GM23338 (cell line): Measurements from ENCODE around the gene IL21R. TPM values are rescaled to one million over a fixed set of nuclear protein-coding genes. Genes with fewer than 3 reads are reported as not detected.

Experiments used
- ATAC-seq: fragments of 200-7000 bp; cut with Tn5 transposase; 3 replicates; pipeline ENCODE4 v1.9.1; 2020
- DNase-seq: peaks from one replicate; pipeline ENCODE4 v3.0.0-alpha.2; 2015; ENCODE audit warnings: low spot score
- H2AFZ ChIP-seq: fragments of 200-600 bp; sonication (generic); 2 replicates; pipeline ENCODE4 v1.8.0; 2016; ENCODE audit warnings: antibody characterized with exemption, mild to moderate bottlenecking, moderate library complexity
- H3F3A ChIP-seq: fragments of 200-600 bp; sonication (generic); replicated peaks from 2 replicates; pipeline ENCODE4 v1.8.0; 2017; ENCODE audit warnings: antibody characterized with exemption, mixed run types, low read depth
- H3K27ac ChIP-seq: fragments of 200-600 bp; sonication (generic); 2 replicates; pipeline ENCODE4 v1.6.1; 2016; ENCODE audit warnings: low read depth
- H3K27me3 ChIP-seq: fragments of 200-600 bp; sonication (generic); 2 replicates; pipeline ENCODE4 v1.8.0; 2016; ENCODE audit warnings: mild to moderate bottlenecking, mixed run types, moderate library complexity; ENCODE audit not compliant: insufficient read depth
- H3K36me3 ChIP-seq: fragments of 200-600 bp; sonication (generic); 2 replicates; pipeline ENCODE4 v1.8.0; 2016; ENCODE audit warnings: mild to moderate bottlenecking; ENCODE audit not compliant: insufficient read depth
- H3K4me1 ChIP-seq: fragments of 200-600 bp; sonication (generic); 2 replicates; pipeline ENCODE4 v1.8.0; 2016; ENCODE audit warnings: mild to moderate bottlenecking, moderate library complexity; ENCODE audit not compliant: insufficient read depth
- H3K4me2 ChIP-seq: fragments of 200-600 bp; sonication (generic); 2 replicates; pipeline ENCODE4 v1.7.1; 2017; ENCODE audit warnings: mixed run types
- H3K4me3 ChIP-seq: fragments of 200-600 bp; sonication (generic); 2 replicates; pipeline ENCODE4 v1.6.1; 2016; ENCODE audit warnings: mixed run types
- H3K79me2 ChIP-seq: fragments of 200-600 bp; sonication (generic); replicated peaks from 2 replicates; pipeline ENCODE4 v1.8.0; 2017; ENCODE audit warnings: mild to moderate bottlenecking; ENCODE audit not compliant: insufficient read depth
- H3K9me2 ChIP-seq: fragments of 200-600 bp; sonication (generic); 2 replicates; pipeline ENCODE4 v1.8.0; 2017; ENCODE audit not compliant: insufficient read depth
- H4K20me1 ChIP-seq: fragments of 200-600 bp; sonication (generic); replicated peaks from 2 replicates; pipeline ENCODE4 v1.8.0; 2017; ENCODE audit warnings: mild to moderate bottlenecking; ENCODE audit not compliant: insufficient read depth
- H3K27ac Mint-ChIP-seq: 2 replicates; pipeline ENCODE4 v1.8.0; 2020; ENCODE audit warnings: inconsistent platforms, mild to moderate bottlenecking, moderate library complexity, mixed read lengths
- H3K27me3 Mint-ChIP-seq: 3 replicates; pipeline ENCODE4 v1.8.0; 2022; ENCODE audit warnings: low read depth, mild to moderate bottlenecking, moderate library complexity, mixed read lengths, inconsistent platforms; ENCODE audit not compliant: insufficient read depth, poor library complexity
- H3K36me3 Mint-ChIP-seq: 3 replicates; pipeline ENCODE4 v1.8.0; 2021; ENCODE audit warnings: low read depth, mild to moderate bottlenecking, inconsistent platforms, moderate library complexity, mixed read lengths
- H3K4me1 Mint-ChIP-seq: 3 replicates; pipeline ENCODE4 v1.8.0; 2020; ENCODE audit warnings: mild to moderate bottlenecking, inconsistent platforms, mixed read lengths
- H3K4me3 Mint-ChIP-seq: 3 replicates; pipeline ENCODE4 v1.8.0; 2021; ENCODE audit warnings: moderate library complexity, mild to moderate bottlenecking, inconsistent platforms, mixed read lengths
- H3K9me3 Mint-ChIP-seq: 3 replicates; pipeline ENCODE4 v1.8.0; 2020; ENCODE audit warnings: moderate library complexity, mild to moderate bottlenecking, inconsistent platforms, mixed read lengths
- CREB1 ChIP-seq: fragments of 250-450 bp; sonication (Bioruptor Pico); IDR thresholded peaks from 2 replicates; pipeline ENCODE4 v1.5.0; 2020; ENCODE audit warnings: low read depth, mild to moderate bottlenecking, moderate library complexity
- CTCF ChIP-seq, 2 experiments: fragments of 200-600 bp in 1 of 2; sonication (generic) in 1 of 2; conservative IDR thresholded peaks; 2 replicates each; pipeline versions ENCODE4 v1.5.1 to v1.6.1; 2016 to 2017; ENCODE audit warnings: antibody characterized with exemption in 2 of 2, low read depth in 2 of 2, mild to moderate bottlenecking in 2 of 2, moderate library complexity in 1 of 2
- ETS1 ChIP-seq: IDR thresholded peaks from 2 replicates; pipeline ENCODE4 v1.6.1; 2016; ENCODE audit warnings: antibody characterized with exemption
- EZH2 ChIP-seq: fragments of 200-600 bp; sonication (generic); IDR thresholded peaks from one replicate; pipeline ENCODE4 v1.8.0; 2017; ENCODE audit warnings: antibody characterized with exemption, mild to moderate bottlenecking, low read depth; ENCODE audit not compliant: unreplicated experiment
- EZH2phosphoT487 ChIP-seq: fragments of 200-600 bp; sonication (generic); IDR thresholded peaks from one replicate; pipeline ENCODE4 v1.8.1; 2018; ENCODE audit warnings: antibody characterized with exemption; ENCODE audit not compliant: unreplicated experiment
- JUNB ChIP-seq: IDR thresholded peaks from one replicate; pipeline ENCODE4 v1.6.1; 2016; ENCODE audit warnings: antibody characterized with exemption; ENCODE audit not compliant: unreplicated experiment
- NANOG ChIP-seq: IDR thresholded peaks from 2 replicates; pipeline ENCODE4 v1.6.1; 2016; ENCODE audit warnings: antibody characterized with exemption, borderline replicate concordance
- POLR2AphosphoS5 ChIP-seq: IDR thresholded peaks from 2 replicates; pipeline ENCODE4 v1.6.1; 2016; ENCODE audit warnings: antibody characterized with exemption, low read depth
- STAT1 ChIP-seq: IDR thresholded peaks from one replicate; pipeline ENCODE4 v1.6.1; 2016; ENCODE audit warnings: antibody characterized with exemption; ENCODE audit not compliant: unreplicated experiment
- ZNF114 ChIP-seq: fragments of 250-450 bp; sonication (Bioruptor Pico); IDR thresholded peaks from 2 replicates; pipeline ENCODE4 v1.5.0; 2020; ENCODE audit warnings: mild to moderate bottlenecking, moderate library complexity
- ZNF331 ChIP-seq: fragments of 250-450 bp; sonication (Bioruptor Pico); IDR thresholded peaks from 2 replicates; pipeline ENCODE4 v1.5.0; 2020; ENCODE audit warnings: low read depth, mild to moderate bottlenecking, moderate library complexity
- polyA plus RNA-seq: library from polyadenylated mRNA; unstranded; fragments of >200 nt; fragmentation: Nextera tagmentation; extraction: Ambion mirVana; gene quantifications from 2 replicates; pipeline ENCODE4 v1.2.1, GENCODE V29; 2016
- total RNA-seq: library from RNA; depleted of rRNA; stranded (reverse); fragments of >200 nt; shearing (Covaris generic); gene quantifications from 2 replicates; pipeline ENCODE4 v1.2.3, GENCODE V29; 2014
- TF ChIP-seq, protein P1 (sequence below): IDR thresholded peaks from one replicate; pipeline ENCODE4 v1.6.1; 2018; ENCODE audit warnings: antibody characterized with exemption; ENCODE audit not compliant: unreplicated experiment
- TF ChIP-seq, protein P2 (sequence below): fragments of 250-450 bp; sonication (Bioruptor Pico); IDR thresholded peaks from 2 replicates; pipeline ENCODE4 v1.5.0; 2020; ENCODE audit warnings: mild to moderate bottlenecking, moderate library complexity

IL21R gene
- total and polyA plus RNA-seq, 2 experiments from 2014 or later = 0.42 to 2.6 TPM

GRCh38 chr16:27471661-27472060 is 69.7 kb downstream of the IL21R start:
- Histone ChIP-seq H3K27ac (no peak overlapping the region), H3K4me2 (no peak overlapping the region), H3K79me2 (no peaks in the 10 kb centered on the region), H3K27me3 (no peaks in the 10 kb centered on the region), H2AFZ (no peak overlapping the region), H3K9me2 (no peaks in the 10 kb centered on the region), H4K20me1 (peaks cover 8% of the 10 kb centered on the region; the same call in 1 of the 2 replicates), H3K4me3 (no peak overlapping the region), H3K36me3 (peaks cover 29% of the 10 kb centered on the region; the same call in 1 of the 2 replicates), H3F3A (no peaks in the 10 kb centered on the region), H3K4me1 (no peaks in the 10 kb centered on the region)
- Mint-ChIP-seq H3K36me3 (peaks cover 86% of the 10 kb centered on the region), H3K4me1 (no peaks in the 10 kb centered on the region), H3K4me3 (no peak overlapping the region), H3K27me3 (peaks cover 8% of the 10 kb centered on the region), H3K27ac (no peak overlapping the region), H3K9me3 (no peaks in the 10 kb centered on the region)
- no peak for DNase-seq
- TF ChIP-seq POLR2AphosphoS5 = no peak
- TF ChIP-seq, protein P1, sequence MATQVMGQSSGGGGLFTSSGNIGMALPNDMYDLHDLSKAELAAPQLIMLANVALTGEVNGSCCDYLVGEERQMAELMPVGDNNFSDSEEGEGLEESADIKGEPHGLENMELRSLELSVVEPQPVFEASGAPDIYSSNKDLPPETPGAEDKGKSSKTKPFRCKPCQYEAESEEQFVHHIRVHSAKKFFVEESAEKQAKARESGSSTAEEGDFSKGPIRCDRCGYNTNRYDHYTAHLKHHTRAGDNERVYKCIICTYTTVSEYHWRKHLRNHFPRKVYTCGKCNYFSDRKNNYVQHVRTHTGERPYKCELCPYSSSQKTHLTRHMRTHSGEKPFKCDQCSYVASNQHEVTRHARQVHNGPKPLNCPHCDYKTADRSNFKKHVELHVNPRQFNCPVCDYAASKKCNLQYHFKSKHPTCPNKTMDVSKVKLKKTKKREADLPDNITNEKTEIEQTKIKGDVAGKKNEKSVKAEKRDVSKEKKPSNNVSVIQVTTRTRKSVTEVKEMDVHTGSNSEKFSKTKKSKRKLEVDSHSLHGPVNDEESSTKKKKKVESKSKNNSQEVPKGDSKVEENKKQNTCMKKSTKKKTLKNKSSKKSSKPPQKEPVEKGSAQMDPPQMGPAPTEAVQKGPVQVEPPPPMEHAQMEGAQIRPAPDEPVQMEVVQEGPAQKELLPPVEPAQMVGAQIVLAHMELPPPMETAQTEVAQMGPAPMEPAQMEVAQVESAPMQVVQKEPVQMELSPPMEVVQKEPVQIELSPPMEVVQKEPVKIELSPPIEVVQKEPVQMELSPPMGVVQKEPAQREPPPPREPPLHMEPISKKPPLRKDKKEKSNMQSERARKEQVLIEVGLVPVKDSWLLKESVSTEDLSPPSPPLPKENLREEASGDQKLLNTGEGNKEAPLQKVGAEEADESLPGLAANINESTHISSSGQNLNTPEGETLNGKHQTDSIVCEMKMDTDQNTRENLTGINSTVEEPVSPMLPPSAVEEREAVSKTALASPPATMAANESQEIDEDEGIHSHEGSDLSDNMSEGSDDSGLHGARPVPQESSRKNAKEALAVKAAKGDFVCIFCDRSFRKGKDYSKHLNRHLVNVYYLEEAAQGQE = no peak
- no peak for TF ChIP-seq STAT1
- TF ChIP-seq EZH2phosphoT487 = no peak
- TF ChIP-seq ETS1 = no peak
- no peak for TF ChIP-seq ZNF331
- no peak for TF ChIP-seq NANOG
- no peak for TF ChIP-seq CREB1 (CRISPR knock-in tag)
- TF ChIP-seq CTCF (conservative IDR thresholded peaks at IDR 0.05; ENCODE audit: low read depth in 2 of 2) = no peak
- TF ChIP-seq EZH2 = no peak
- TF ChIP-seq JUNB = no peak
- TF ChIP-seq ZNF114 (CRISPR knock-in tag) = no peak
- TF ChIP-seq, protein P2, sequence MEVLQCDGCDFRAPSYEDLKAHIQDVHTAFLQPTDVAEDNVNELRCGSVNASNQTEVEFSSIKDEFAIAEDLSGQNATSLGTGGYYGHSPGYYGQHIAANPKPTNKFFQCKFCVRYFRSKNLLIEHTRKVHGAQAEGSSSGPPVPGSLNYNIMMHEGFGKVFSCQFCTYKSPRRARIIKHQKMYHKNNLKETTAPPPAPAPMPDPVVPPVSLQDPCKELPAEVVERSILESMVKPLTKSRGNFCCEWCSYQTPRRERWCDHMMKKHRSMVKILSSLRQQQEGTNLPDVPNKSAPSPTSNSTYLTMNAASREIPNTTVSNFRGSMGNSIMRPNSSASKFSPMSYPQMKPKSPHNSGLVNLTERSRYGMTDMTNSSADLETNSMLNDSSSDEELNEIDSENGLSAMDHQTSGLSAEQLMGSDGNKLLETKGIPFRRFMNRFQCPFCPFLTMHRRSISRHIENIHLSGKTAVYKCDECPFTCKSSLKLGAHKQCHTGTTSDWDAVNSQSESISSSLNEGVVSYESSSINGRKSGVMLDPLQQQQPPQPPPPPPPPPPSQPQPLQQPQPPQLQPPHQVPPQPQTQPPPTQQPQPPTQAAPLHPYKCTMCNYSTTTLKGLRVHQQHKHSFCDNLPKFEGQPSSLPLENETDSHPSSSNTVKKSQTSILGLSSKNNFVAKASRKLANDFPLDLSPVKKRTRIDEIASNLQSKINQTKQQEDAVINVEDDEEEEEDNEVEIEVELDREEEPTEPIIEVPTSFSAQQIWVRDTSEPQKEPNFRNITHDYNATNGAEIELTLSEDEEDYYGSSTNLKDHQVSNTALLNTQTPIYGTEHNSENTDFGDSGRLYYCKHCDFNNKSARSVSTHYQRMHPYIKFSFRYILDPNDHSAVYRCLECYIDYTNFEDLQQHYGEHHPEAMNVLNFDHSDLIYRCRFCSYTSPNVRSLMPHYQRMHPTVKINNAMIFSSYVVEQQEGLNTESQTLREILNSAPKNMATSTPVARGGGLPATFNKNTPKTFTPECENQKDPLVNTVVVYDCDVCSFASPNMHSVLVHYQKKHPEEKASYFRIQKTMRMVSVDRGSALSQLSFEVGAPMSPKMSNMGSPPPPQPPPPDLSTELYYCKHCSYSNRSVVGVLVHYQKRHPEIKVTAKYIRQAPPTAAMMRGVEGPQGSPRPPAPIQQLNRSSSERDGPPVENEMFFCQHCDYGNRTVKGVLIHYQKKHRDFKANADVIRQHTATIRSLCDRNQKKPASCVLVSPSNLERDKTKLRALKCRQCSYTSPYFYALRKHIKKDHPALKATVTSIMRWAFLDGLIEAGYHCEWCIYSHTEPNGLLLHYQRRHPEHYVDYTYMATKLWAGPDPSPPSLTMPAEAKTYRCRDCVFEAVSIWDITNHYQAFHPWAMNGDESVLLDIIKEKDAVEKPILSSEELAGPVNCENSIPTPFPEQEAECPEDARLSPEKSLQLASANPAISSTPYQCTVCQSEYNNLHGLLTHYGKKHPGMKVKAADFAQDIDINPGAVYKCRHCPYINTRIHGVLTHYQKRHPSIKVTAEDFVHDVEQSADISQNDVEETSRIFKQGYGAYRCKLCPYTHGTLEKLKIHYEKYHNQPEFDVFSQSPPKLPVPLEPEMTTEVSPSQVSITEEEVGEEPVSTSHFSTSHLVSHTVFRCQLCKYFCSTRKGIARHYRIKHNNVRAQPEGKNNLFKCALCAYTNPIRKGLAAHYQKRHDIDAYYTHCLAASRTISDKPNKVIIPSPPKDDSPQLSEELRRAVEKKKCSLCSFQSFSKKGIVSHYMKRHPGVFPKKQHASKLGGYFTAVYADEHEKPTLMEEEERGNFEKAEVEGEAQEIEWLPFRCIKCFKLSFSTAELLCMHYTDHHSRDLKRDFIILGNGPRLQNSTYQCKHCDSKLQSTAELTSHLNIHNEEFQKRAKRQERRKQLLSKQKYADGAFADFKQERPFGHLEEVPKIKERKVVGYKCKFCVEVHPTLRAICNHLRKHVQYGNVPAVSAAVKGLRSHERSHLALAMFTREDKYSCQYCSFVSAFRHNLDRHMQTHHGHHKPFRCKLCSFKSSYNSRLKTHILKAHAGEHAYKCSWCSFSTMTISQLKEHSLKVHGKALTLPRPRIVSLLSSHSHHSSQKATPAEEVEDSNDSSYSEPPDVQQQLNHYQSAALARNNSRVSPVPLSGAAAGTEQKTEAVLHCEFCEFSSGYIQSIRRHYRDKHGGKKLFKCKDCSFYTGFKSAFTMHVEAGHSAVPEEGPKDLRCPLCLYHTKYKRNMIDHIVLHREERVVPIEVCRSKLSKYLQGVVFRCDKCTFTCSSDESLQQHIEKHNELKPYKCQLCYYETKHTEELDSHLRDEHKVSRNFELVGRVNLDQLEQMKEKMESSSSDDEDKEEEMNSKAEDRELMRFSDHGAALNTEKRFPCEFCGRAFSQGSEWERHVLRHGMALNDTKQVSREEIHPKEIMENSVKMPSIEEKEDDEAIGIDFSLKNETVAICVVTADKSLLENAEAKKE (CRISPR knock-in tag) = no peak
- no peak for ATAC-seq
